Endothelial cell of umbilical vein (primary cell): ENCODE data around the gene ATXN3L. TPM values are rescaled to one million over a fixed set of nuclear protein-coding genes. Genes with fewer than 3 reads are reported as not detected.

ENCODE experiments used
- BruUV-seq: library from RNA; stranded (reverse); fragments of 400-500 nt; replicated peaks from 2 replicates; lab custom pipeline; 2021; lab: Mats Ljungman, UMichigan
- CTCF ChIA-PET: fragments of 300-600, 350-600 bp; sonication (Branson Sonifier 250); formaldehyde crosslinking; loops from one replicate; lab custom pipeline; 2021; ENCODE audit warnings: antibody characterized with exemption, inconsistent platforms; lab: Charles Lee
- POLR2A ChIA-PET: fragments of 300-600, 350-600 bp; sonication (Branson Sonifier 250); formaldehyde crosslinking; loops from one replicate; lab custom pipeline; 2021; ENCODE audit warnings: antibody characterized with exemption, inconsistent platforms; lab: Charles Lee
- DNase-seq: peaks from one replicate; pipeline ENCODE4 v3.0.0-alpha.2; 2011; ENCODE audit warnings: low read depth, low spot score
- FAIRE-seq: peaks from 2 replicates; lab custom pipeline; 2011; peaks lifted over from hg19 to GRCh38; lab: Jason Lieb, UNC
- H2AFZ ChIP-seq: 2 replicates; pipeline ENCODE4 v1.6.0; 2012; ENCODE audit warnings: low read depth, low read length, control low read depth, inconsistent platforms
- H3K27ac ChIP-seq: 2 replicates; pipeline ENCODE4 v1.5.1; 2011; ENCODE audit warnings: low read depth, mild to moderate bottlenecking, control low read depth, low read length, moderate library complexity; ENCODE audit not compliant: insufficient read depth
- H3K27me3 ChIP-seq, 2 experiments: 2 replicates each; pipeline versions ENCODE4 v1.6.0 to v1.6.1; 2011; ENCODE audit warnings: low read length in 2 of 2, mixed read lengths in 1 of 2; ENCODE audit not compliant: control insufficient read depth in 2 of 2, insufficient read depth in 2 of 2
- H3K36me3 ChIP-seq, 2 experiments: 2 replicates in 1 of 2; 3 replicates in 1 of 2; pipeline ENCODE4 v1.5.1; 2011; ENCODE audit warnings: low read length in 2 of 2, mild to moderate bottlenecking in 1 of 2, moderate library complexity in 1 of 2; ENCODE audit not compliant: control insufficient read depth in 2 of 2, insufficient read depth in 2 of 2; ENCODE audit errors: extremely low read depth in 1 of 2
- H3K4me1 ChIP-seq: 3 replicates; pipeline ENCODE4 v1.5.1; 2011; ENCODE audit warnings: mild to moderate bottlenecking, low read length; ENCODE audit not compliant: control insufficient read depth, insufficient read depth; ENCODE audit errors: extremely low read depth
- H3K4me2 ChIP-seq: 2 replicates; pipeline ENCODE4 v1.6.1; 2011; ENCODE audit warnings: low read length, control low read depth, mixed read lengths; ENCODE audit not compliant: insufficient read depth
- H3K4me3 ChIP-seq, 3 experiments: fragments of 200-600 bp in 1 of 3; sonication (generic), shearing (Covaris generic) in 1 of 3; replicated peaks in 1 of 3; 2 replicates each; pipeline ENCODE4 v1.5.1; 2011 to 2016; ENCODE audit warnings: control low read depth in 3 of 3, low read length in 3 of 3, mild to moderate bottlenecking in 2 of 3, inconsistent platforms in 1 of 3, low read depth in 1 of 3, moderate library complexity in 1 of 3; ENCODE audit not compliant: insufficient read depth in 1 of 3
- H3K79me2 ChIP-seq: 2 replicates; pipeline ENCODE4 v1.6.0; 2012; ENCODE audit warnings: low read length, inconsistent platforms; ENCODE audit not compliant: control insufficient read depth, insufficient read depth
- H3K9ac ChIP-seq: replicated peaks from 2 replicates; pipeline ENCODE3; 2011; ENCODE audit warnings: low read length, control low read depth; ENCODE audit not compliant: insufficient read depth; ENCODE audit errors: extremely low read depth
- H3K9me1 ChIP-seq: replicated peaks from 3 replicates; pipeline ENCODE4 v1.6.0; 2011; ENCODE audit warnings: mild to moderate bottlenecking, low read length; ENCODE audit not compliant: control insufficient read depth, insufficient read depth; ENCODE audit errors: extremely low read depth
- H3K9me3 ChIP-seq: replicated peaks from 2 replicates; pipeline ENCODE4 v1.5.1; 2012; ENCODE audit warnings: low read length, inconsistent platforms; ENCODE audit not compliant: control insufficient read depth, insufficient read depth
- H4K20me1 ChIP-seq: replicated peaks from 2 replicates; pipeline ENCODE3; 2011; ENCODE audit warnings: mild to moderate bottlenecking, low read length; ENCODE audit not compliant: control insufficient read depth, insufficient read depth; ENCODE audit errors: extremely low read depth
- EZH2 ChIP-seq: IDR thresholded peaks from 2 replicates; pipeline ENCODE4 v1.6.1; 2012; ENCODE audit warnings: borderline replicate concordance, low read depth, mild to moderate bottlenecking, moderate library complexity, low read length, inconsistent platforms; ENCODE audit not compliant: severe bottlenecking
- FOS ChIP-seq: IDR thresholded peaks from 2 replicates; pipeline ENCODE4 v1.6.1; 2011; ENCODE audit warnings: mild to moderate bottlenecking, low read length, moderate library complexity, borderline replicate concordance; ENCODE audit not compliant: insufficient read depth
- GATA2 ChIP-seq: IDR thresholded peaks from 2 replicates; pipeline ENCODE4 v1.7.0; 2011; ENCODE audit warnings: low read depth, mild to moderate bottlenecking, moderate library complexity, mixed read lengths, low read length; ENCODE audit not compliant: insufficient read length, insufficient read depth
- JUN ChIP-seq: IDR thresholded peaks from 2 replicates; pipeline ENCODE4 v1.6.1; 2011; ENCODE audit warnings: borderline replicate concordance, low read depth; ENCODE audit not compliant: insufficient read length, insufficient read depth
- MAX ChIP-seq: IDR thresholded peaks from 2 replicates; pipeline ENCODE4 v1.6.1; 2011; ENCODE audit not compliant: insufficient read depth, insufficient read length
- MYC ChIP-seq: IDR thresholded peaks from one replicate; pipeline ENCODE4 v1.6.1; 2011; ENCODE audit warnings: mild to moderate bottlenecking, low read depth, low read length
- POLR2A ChIP-seq: IDR thresholded peaks from 2 replicates; pipeline ENCODE4 v1.6.1; 2012; ENCODE audit warnings: low read depth, mild to moderate bottlenecking, control low read depth, low read length
- POLR2AphosphoS5 ChIP-seq: IDR thresholded peaks from 2 replicates; pipeline ENCODE4 v1.6.1; 2012; ENCODE audit warnings: low read depth, mild to moderate bottlenecking, control low read depth, low read length, moderate library complexity; ENCODE audit not compliant: insufficient read depth
- dilution Hi-C: fragments of 300-500 bp; cut with MboI; formaldehyde crosslinking; loops from one replicate; pipeline ENCODE4 v1.15.0; 2019; ENCODE audit warnings: low sequenced_read_pairs; ENCODE audit not compliant: extremely low pct_ligation_motif_present
- intact Hi-C: fragments of 100-400 bp; cut with micrococcal nuclease; formaldehyde crosslinking; loops from one replicate; pipeline ENCODE4 v1.10.0; 2022
- polyA plus RNA-seq, 4 experiments: library from polyadenylated mRNA; depleted of rRNA in 3 of 4; stranded (reverse) in 3 of 4; unstranded in 1 of 4; fragments of >200 nt; gene quantifications; 2 replicates each; pipeline versions ENCODE4 v1.2.1 to v1.2.3, GENCODE V29; 2011 to 2012; ENCODE audit warnings: missing spikeins in 1 of 4
- total RNA-seq: library from RNA; stranded (reverse); gene quantifications from 2 replicates; pipeline ENCODE4 v1.2.3, GENCODE V29; 2021
- TF ChIP-seq, protein P1 (sequence below), 2 donors: IDR thresholded peaks; 1 replicate in 1 of 2; 2 replicates in 1 of 2; pipeline ENCODE4 v1.5.1; 2011; ENCODE audit warnings: low read length in 2 of 2, mild to moderate bottlenecking in 2 of 2, moderate library complexity in 2 of 2, control low read depth in 1 of 2, inconsistent platforms in 1 of 2, low read depth in 1 of 2; ENCODE audit not compliant: insufficient read depth in 1 of 2; ENCODE audit errors: extremely low read depth in 1 of 2

Gene ATXN3L
- total and polyA plus RNA-seq, 2 donors (not counting 3 experiments of a cell fraction or from before 2014, with no cell fraction given), result not detected

GRCh38 chrX:13281289-13281688, 38.6 kb downstream of the ATXN3L start:
- BruUV-seq, result no TSS peak
- ChIA-PET POLR2A (no interaction called here), CTCF (no interaction called here)
- intact Hi-C loops, result loop anchor here (5.0 kb wide), 2 partner anchors 119 to 179 kb away; no protein-coding TSS in a partner anchor
- no peak overlapping the region for H3K27ac ChIP-seq
- dilution Hi-C loops, result no loop called here
- H3K4me1 ChIP-seq, result peaks cover 23% of the 10 kb centered on the region
- H3K36me3 ChIP-seq, result no peaks in the 10 kb centered on the region
- TF ChIP-seq MYC (no peak), EZH2 (no peak), GATA2 (no peak), POLR2AphosphoS5 (no peak), FOS (no peak), JUN (no peak), POLR2A (no peak), MAX (no peak)
- TF ChIP-seq, protein P1, sequence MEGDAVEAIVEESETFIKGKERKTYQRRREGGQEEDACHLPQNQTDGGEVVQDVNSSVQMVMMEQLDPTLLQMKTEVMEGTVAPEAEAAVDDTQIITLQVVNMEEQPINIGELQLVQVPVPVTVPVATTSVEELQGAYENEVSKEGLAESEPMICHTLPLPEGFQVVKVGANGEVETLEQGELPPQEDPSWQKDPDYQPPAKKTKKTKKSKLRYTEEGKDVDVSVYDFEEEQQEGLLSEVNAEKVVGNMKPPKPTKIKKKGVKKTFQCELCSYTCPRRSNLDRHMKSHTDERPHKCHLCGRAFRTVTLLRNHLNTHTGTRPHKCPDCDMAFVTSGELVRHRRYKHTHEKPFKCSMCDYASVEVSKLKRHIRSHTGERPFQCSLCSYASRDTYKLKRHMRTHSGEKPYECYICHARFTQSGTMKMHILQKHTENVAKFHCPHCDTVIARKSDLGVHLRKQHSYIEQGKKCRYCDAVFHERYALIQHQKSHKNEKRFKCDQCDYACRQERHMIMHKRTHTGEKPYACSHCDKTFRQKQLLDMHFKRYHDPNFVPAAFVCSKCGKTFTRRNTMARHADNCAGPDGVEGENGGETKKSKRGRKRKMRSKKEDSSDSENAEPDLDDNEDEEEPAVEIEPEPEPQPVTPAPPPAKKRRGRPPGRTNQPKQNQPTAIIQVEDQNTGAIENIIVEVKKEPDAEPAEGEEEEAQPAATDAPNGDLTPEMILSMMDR (IDR thresholded peaks at IDR 0.05; ENCODE audit: extremely low read depth in 1 of 2, insufficient read depth in 1 of 2, low read depth in 1 of 2, low read length in 2 of 2), result no peak
- no peak overlapping the region for H3K4me2 ChIP-seq
- H3K79me2 ChIP-seq, result no peaks in the 10 kb centered on the region
- no peak for DNase-seq
- H3K27me3 ChIP-seq, result no peaks in the 10 kb centered on the region
- no peaks in the 10 kb centered on the region for H3K9me3 ChIP-seq
- no peak for FAIRE-seq
- no peak overlapping the region for H2AFZ ChIP-seq
- H3K9me1 ChIP-seq, result no peaks in the 10 kb centered on the region
- no peak overlapping the region for H3K4me3 ChIP-seq
- H4K20me1 ChIP-seq, result no peaks in the 10 kb centered on the region
- H3K9ac ChIP-seq, result no peak overlapping the region
